22Rv1 (cell line): ENCODE measurements around the gene SNORC.

Experiments used
- CTCF ChIP-seq: fragments of 450-650 bp; IDR thresholded peaks from 2 replicates; pipeline ENCODE4 v1.5.1; 2017; ENCODE audit warnings: mild to moderate bottlenecking
- ZFX ChIP-seq: fragments of 450-650 bp; IDR thresholded peaks from 2 replicates; pipeline ENCODE4 v1.6.1; 2017; ENCODE audit warnings: antibody characterized with exemption, borderline replicate concordance

GRCh38 chr2:232913903-232914302 is 43.8 kb downstream of the SNORC start:
- TF ChIP-seq CTCF (no peak), ZFX (no peak)
